HEK293T (cell line): Measurements from ENCODE around the gene PGA4.

Source experiments
- CTCF ChIA-PET: fragments of 350-600 bp; formaldehyde crosslinking; extraction: SDS; loops from one replicate; lab custom pipeline; 2021; ENCODE audit warnings: antibody characterized with exemption, inconsistent platforms; lab: Yijun Ruan, JAX
- POLR2A ChIA-PET: fragments of 350-600 bp; formaldehyde crosslinking; extraction: SDS; loops from one replicate; lab custom pipeline; 2020; ENCODE audit warnings: antibody characterized with exemption, inconsistent platforms; lab: Yijun Ruan, JAX
- DNase-seq: peaks from one replicate; pipeline ENCODE4 v3.0.0; 2012; ENCODE audit warnings: mixed read lengths; ENCODE audit errors: extremely low spot score
- ARNT ChIP-seq: fragments of 450-650 bp; IDR thresholded peaks from 2 replicates; pipeline ENCODE4 v1.6.1; 2017; ENCODE audit warnings: mild to moderate bottlenecking
- BHLHE40 ChIP-seq: fragments of 450-650 bp; IDR thresholded peaks from 2 replicates; pipeline ENCODE4 v1.6.1; 2016; ENCODE audit warnings: mild to moderate bottlenecking, moderate library complexity, borderline replicate concordance
- CTBP1 ChIP-seq: fragments of 450-650 bp; IDR thresholded peaks from 2 replicates; pipeline ENCODE4 v1.6.1; 2016; ENCODE audit warnings: borderline replicate concordance
- ELF4 ChIP-seq: fragments of 450-650 bp; IDR thresholded peaks from 2 replicates; pipeline ENCODE4 v1.6.1; 2017; ENCODE audit warnings: antibody characterized with exemption
- FOXA1 ChIP-seq: fragments of 450-650 bp; IDR thresholded peaks from 2 replicates; pipeline ENCODE4 v1.6.1; 2016; ENCODE audit warnings: mild to moderate bottlenecking
- FOXK2 ChIP-seq: fragments of 450-650 bp; IDR thresholded peaks from 2 replicates; pipeline ENCODE4 v1.6.1; 2016; ENCODE audit warnings: mild to moderate bottlenecking
- FOXM1 ChIP-seq: fragments of 450-650 bp; IDR thresholded peaks from 2 replicates; pipeline ENCODE4 v1.6.1; 2017; ENCODE audit warnings: mild to moderate bottlenecking, borderline replicate concordance
- HDGF ChIP-seq: fragments of 450-650 bp; IDR thresholded peaks from 2 replicates; pipeline ENCODE4 v1.6.1; 2017; ENCODE audit warnings: antibody characterized with exemption, borderline replicate concordance
- L3MBTL2 ChIP-seq: fragments of 450-650 bp; conservative IDR thresholded peaks from 2 replicates; pipeline ENCODE4 v1.6.1; 2016; ENCODE audit warnings: mild to moderate bottlenecking
- LEF1 ChIP-seq: fragments of 450-650 bp; IDR thresholded peaks from 2 replicates; pipeline ENCODE4 v1.6.1; 2017; ENCODE audit warnings: mild to moderate bottlenecking, borderline replicate concordance
- NFRKB ChIP-seq: fragments of 450-650 bp; IDR thresholded peaks from 2 replicates; pipeline ENCODE4 v1.6.1; 2016; ENCODE audit warnings: mild to moderate bottlenecking, moderate library complexity
- PKNOX1 ChIP-seq: fragments of 450-650 bp; IDR thresholded peaks from 2 replicates; pipeline ENCODE4 v1.6.1; 2016
- SP1 ChIP-seq: fragments of 450-650 bp; IDR thresholded peaks from 2 replicates; pipeline ENCODE4 v1.6.1; 2017
- SUZ12 ChIP-seq: fragments of 450-650 bp; IDR thresholded peaks from 2 replicates; pipeline ENCODE4 v1.6.1; 2016; ENCODE audit warnings: mild to moderate bottlenecking
- TARDBP ChIP-seq: fragments of 450-650 bp; IDR thresholded peaks from 2 replicates; pipeline ENCODE4 v1.6.1; 2016
- ZNF384 ChIP-seq: fragments of 450-650 bp; IDR thresholded peaks from 2 replicates; pipeline ENCODE4 v1.6.1; 2016

The PGA4 gene

GRCh38 chr11:61193596-61193995 lies 28.6 kb upstream of the PGA4 start:
- no peak for DNase-seq
- ChIA-PET POLR2A (no interaction called here), CTCF (no interaction called here)
- no peak for TF ChIP-seq NFRKB
- no peak for TF ChIP-seq FOXK2
- no peak for TF ChIP-seq HDGF
- no peak for TF ChIP-seq ELF4
- no peak for TF ChIP-seq FOXA1
- no peak for TF ChIP-seq SP1
- TF ChIP-seq LEF1, result no peak
- TF ChIP-seq BHLHE40, result no peak
- TF ChIP-seq ARNT, result no peak

GRCh38 chr11:61194169-61194671 lies 27.9 kb upstream of the PGA4 start:
- ChIA-PET POLR2A (no interaction called here), CTCF (no interaction called here)
- TF ChIP-seq FOXM1, result no peak
- TF ChIP-seq TARDBP, result no peak
- TF ChIP-seq SP1, result no peak
- no peak for TF ChIP-seq FOXK2
- TF ChIP-seq ELF4, result no peak
- TF ChIP-seq ZNF384, result no peak
- TF ChIP-seq CTBP1, result no peak
- TF ChIP-seq LEF1, result no peak
- TF ChIP-seq SUZ12, result no peak
- no peak for TF ChIP-seq FOXA1
- TF ChIP-seq ARNT, result no peak
- TF ChIP-seq PKNOX1, result no peak
- TF ChIP-seq HDGF, result no peak
- no peak for TF ChIP-seq L3MBTL2
- TF ChIP-seq NFRKB, result no peak
- DNase-seq, result no peak

- POLR2A ChIA-PET, result no interaction called here
- CTCF ChIA-PET, result interaction anchor here (1.2 kb wide), 1 partner anchor 296 kb away, joined by 3 read pairs; no protein-coding TSS in a partner anchor
Observed at GRCh38 chr11:61194981-61195695, 27.0 kb upstream of the PGA4 start.

GRCh38 chr11:61195719-61196118 lies 26.4 kb upstream of the PGA4 start:
- POLR2A ChIA-PET, result no interaction called here
- CTCF ChIA-PET, result interaction anchor here (1.2 kb wide), 1 partner anchor 296 kb away, joined by 3 read pairs; no protein-coding TSS in a partner anchor

More at GRCh38 chr11:61194981-61195695, 27.0 kb upstream of the PGA4 start:
- no peak for TF ChIP-seq L3MBTL2
- TF ChIP-seq CTBP1, result no peak
- TF ChIP-seq TARDBP, result no peak
- TF ChIP-seq SUZ12, result no peak
- no peak for TF ChIP-seq NFRKB
- no peak for TF ChIP-seq LEF1
- no peak for TF ChIP-seq FOXK2
- TF ChIP-seq ZNF384, result no peak
- TF ChIP-seq FOXA1, result no peak
- no peak for TF ChIP-seq BHLHE40
- no peak for TF ChIP-seq PKNOX1
- no peak for DNase-seq

GRCh38 chr11:61198361-61198760 lies 23.8 kb upstream of the PGA4 start:
- TF ChIP-seq BHLHE40 (no peak), FOXM1 (no peak), NFRKB (no peak), SP1 (no peak), HDGF (no peak), FOXK2 (no peak), LEF1 (no peak), TARDBP (no peak), ARNT (no peak), SUZ12 (no peak), ELF4 (no peak), L3MBTL2 (no peak), CTBP1 (no peak), PKNOX1 (no peak), ZNF384 (no peak), FOXA1 (no peak)
- DNase-seq, result no peak
- ChIA-PET POLR2A (no interaction called here), CTCF (no interaction called here)

More at GRCh38 chr11:61195719-61196118, 26.4 kb upstream of the PGA4 start:
- TF ChIP-seq CTBP1 (no peak), NFRKB (no peak), ELF4 (no peak), FOXM1 (no peak)
- DNase-seq, result no peak

GRCh38 chr11:61198948-61199523 lies 23.1 kb upstream of the PGA4 start:
- TF ChIP-seq NFRKB (no peak), TARDBP (no peak), CTBP1 (no peak), ELF4 (no peak), LEF1 (no peak), ARNT (no peak), PKNOX1 (no peak), SP1 (no peak), L3MBTL2 (no peak), HDGF (no peak), BHLHE40 (no peak), SUZ12 (no peak), ZNF384 (no peak), FOXM1 (no peak), FOXK2 (no peak)
- no peak for DNase-seq
- CTCF ChIA-PET, result no interaction called here
- POLR2A ChIA-PET, result no interaction called here
